Effector CD4-positive, alpha-beta T cell (primary cell): ENCODE data around the gene ADAMTSL4.

Source experiments
- DNase-seq: peaks from one replicate; pipeline ENCODE4 v3.0.0-alpha.2; 2020

Gene ADAMTSL4

GRCh38 chr1:150535511-150536287 is 13.5 kb upstream of the ADAMTSL4 start:
- DNase-seq = no peak

- DNase-seq = no peak
Measured at GRCh38 chr1:150536836-150537731, 12.1 kb upstream of the ADAMTSL4 start.

- DNase-seq = no peak
Measured at GRCh38 chr1:150537732-150538684, 11.2 kb upstream of the ADAMTSL4 start.

- DNase-seq = no peak
Measured at GRCh38 chr1:150543500-150544143, 5.6 kb upstream of the ADAMTSL4 start.

- DNase-seq = no peak
Measured at GRCh38 chr1:150544204-150544603, 5.0 kb upstream of the ADAMTSL4 start.

- DNase-seq = no peak
Measured at GRCh38 chr1:150545486-150546032, 3.6 kb upstream of the ADAMTSL4 start.

GRCh38 chr1:150546294-150546937 is 2.8 kb upstream of the ADAMTSL4 start:
- DNase-seq = no peak

- DNase-seq = no peak
Measured at GRCh38 chr1:150548324-150548631, 930 bp upstream of the ADAMTSL4 start.

- DNase-seq = no peak
Measured at GRCh38 chr1:150549496-150550221, 451 bp downstream of the ADAMTSL4 start.

GRCh38 chr1:150550222-150551050 is 1.2 kb downstream of the ADAMTSL4 start:
- no peak for DNase-seq

GRCh38 chr1:150551051-150551783 is 2.0 kb downstream of the ADAMTSL4 start:
- DNase-seq = no peak

GRCh38 chr1:150551784-150552127 is 2.5 kb downstream of the ADAMTSL4 start:
- DNase-seq = no peak

GRCh38 chr1:150552128-150552910 is 3.1 kb downstream of the ADAMTSL4 start:
- no peak for DNase-seq

GRCh38 chr1:150552911-150553289 is 3.7 kb downstream of the ADAMTSL4 start:
- no peak for DNase-seq

- DNase-seq = no peak
Measured at GRCh38 chr1:150553392-150554085, 4.3 kb downstream of the ADAMTSL4 start.

- no peak for DNase-seq
Measured at GRCh38 chr1:150554086-150554452, 4.9 kb downstream of the ADAMTSL4 start.

GRCh38 chr1:150555198-150555970 is 6.2 kb downstream of the ADAMTSL4 start:
- DNase-seq = no peak
